Measurements from ENCODE around the gene GPR39. TPM values are rescaled to one million over a fixed set of nuclear protein-coding genes. Genes with fewer than 3 reads are reported as not detected.
A peak's percentile ranks its signal among the peaks of the same experiment; 100 is the strongest.

GPR39 gene
- polyA plus RNA-seq, 2 of the 4 experiments (the other 2 are of a cell fraction), result 11.3 to 11.8 TPM

DNA sequence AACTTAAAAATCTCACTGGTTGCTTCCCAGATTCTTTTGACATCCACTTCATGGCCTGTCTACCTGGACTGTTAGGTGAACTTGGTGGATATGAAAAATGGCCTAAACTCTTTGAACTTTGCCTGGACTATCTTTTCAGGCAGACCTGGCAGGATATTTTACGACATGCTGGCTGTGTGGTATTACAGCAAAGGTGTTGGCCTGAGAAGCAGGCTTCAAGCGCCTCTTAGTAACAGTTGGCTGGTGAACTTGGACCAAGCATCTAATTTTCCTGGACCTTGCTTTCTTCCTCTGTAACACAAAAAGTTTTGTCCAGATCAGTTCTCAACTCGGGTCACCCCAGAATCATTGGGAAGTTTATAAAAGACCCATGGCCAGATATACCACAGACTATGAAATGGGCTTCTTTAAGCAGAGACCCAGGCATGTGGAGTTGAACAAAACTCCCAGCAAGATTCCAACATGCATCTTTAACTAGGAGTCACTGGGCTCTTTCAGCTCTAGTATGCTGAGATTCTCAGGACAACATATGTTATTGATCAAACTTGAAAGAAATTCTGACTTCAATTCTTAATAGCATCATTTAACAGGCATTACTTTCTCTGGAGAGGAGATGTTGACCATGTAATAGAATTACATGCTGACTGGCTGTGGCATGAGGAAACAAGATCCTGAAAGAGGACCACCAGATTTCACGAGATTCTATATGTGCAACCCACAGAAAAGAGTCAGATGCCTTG, 249.0 kb downstream of the GPR39 start (continued):
- TF ChIP-seq RNF2 (IDR thresholded peaks at IDR 0.05; ENCODE audit: borderline replicate concordance, low read depth) (no peak), HOXB13 (CRISPR knock-in tag; IDR thresholded peaks at IDR 0.05; ENCODE audit: low read depth) (no peak)

DNA sequence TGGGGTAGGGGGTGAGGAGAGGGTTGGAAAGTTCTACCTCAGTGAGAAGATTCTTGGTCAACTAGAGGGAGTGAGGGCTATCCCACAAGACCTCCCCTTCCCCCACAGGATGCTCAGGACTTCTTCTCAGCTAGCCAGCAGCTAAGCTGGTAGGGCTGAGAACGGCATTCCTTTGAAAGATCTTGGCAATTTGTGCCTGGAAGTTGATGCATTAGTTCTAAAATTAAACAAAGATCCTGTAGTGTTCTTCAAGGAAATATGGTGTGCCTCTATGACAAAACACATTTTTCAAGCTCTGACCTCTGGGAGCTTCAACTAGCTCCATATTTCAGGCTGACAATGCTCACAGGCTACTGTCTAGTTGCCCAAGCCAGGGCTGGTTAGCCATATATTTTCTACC, 251.1 kb downstream of the GPR39 start:
- POLR2A ChIA-PET, result no interaction called here
- WGBS (ENCODE audit: missing lambda C conversion rate), result 92% methylated on average over 1 of the region's 1 CpG
- DNase-seq (ENCODE audit: low read depth in 1 of 2, low spot score in 1 of 2) (no peak), ATAC-seq (no peak), FAIRE-seq (no peak)
- CTCF ChIA-PET, result interaction anchor here (0.5 to 2.4 kb wide), 3 partner anchors 8 to 21 kb away, joined by 3 to 7 read pairs (median 4); no protein-coding TSS in a partner anchor
- peak overlapping the region; percentile 99; the same call in 2 of the 3 replicates for H3K4me2 ChIP-seq
- H3K27ac ChIP-seq, result no peak overlapping the region
- TF ChIP-seq, protein P1, sequence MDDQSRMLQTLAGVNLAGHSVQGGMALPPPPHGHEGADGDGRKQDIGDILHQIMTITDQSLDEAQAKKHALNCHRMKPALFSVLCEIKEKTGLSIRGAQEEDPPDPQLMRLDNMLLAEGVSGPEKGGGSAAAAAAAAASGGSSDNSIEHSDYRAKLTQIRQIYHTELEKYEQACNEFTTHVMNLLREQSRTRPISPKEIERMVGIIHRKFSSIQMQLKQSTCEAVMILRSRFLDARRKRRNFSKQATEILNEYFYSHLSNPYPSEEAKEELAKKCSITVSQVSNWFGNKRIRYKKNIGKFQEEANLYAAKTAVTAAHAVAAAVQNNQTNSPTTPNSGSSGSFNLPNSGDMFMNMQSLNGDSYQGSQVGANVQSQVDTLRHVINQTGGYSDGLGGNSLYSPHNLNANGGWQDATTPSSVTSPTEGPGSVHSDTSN (IDR thresholded peaks at IDR 0.05), result no peak
- TF ChIP-seq, protein P2, sequence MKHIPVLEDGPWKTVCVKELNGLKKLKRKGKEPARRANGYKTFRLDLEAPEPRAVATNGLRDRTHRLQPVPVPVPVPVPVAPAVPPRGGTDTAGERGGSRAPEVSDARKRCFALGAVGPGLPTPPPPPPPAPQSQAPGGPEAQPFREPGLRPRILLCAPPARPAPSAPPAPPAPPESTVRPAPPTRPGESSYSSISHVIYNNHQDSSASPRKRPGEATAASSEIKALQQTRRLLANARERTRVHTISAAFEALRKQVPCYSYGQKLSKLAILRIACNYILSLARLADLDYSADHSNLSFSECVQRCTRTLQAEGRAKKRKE (CRISPR knock-in tag; IDR thresholded peaks at IDR 0.05; ENCODE audit: low read depth), result no peak
- no peak for TF ChIP-seq GATA3 (IDR thresholded peaks at IDR 0.05; ENCODE audit: borderline replicate concordance)
- no peak for TF ChIP-seq CEBPB (IDR thresholded peaks at IDR 0.05)
- TF ChIP-seq RCOR1 (IDR thresholded peaks at IDR 0.05; ENCODE audit: low read depth, low read length), result no peak
- TF ChIP-seq HEYL (CRISPR knock-in tag; IDR thresholded peaks at IDR 0.05), result no peak
- TF ChIP-seq MAZ (IDR thresholded peaks at IDR 0.05; ENCODE audit: borderline replicate concordance, low read depth, low read length), result no peak
- TF ChIP-seq, protein P3, sequence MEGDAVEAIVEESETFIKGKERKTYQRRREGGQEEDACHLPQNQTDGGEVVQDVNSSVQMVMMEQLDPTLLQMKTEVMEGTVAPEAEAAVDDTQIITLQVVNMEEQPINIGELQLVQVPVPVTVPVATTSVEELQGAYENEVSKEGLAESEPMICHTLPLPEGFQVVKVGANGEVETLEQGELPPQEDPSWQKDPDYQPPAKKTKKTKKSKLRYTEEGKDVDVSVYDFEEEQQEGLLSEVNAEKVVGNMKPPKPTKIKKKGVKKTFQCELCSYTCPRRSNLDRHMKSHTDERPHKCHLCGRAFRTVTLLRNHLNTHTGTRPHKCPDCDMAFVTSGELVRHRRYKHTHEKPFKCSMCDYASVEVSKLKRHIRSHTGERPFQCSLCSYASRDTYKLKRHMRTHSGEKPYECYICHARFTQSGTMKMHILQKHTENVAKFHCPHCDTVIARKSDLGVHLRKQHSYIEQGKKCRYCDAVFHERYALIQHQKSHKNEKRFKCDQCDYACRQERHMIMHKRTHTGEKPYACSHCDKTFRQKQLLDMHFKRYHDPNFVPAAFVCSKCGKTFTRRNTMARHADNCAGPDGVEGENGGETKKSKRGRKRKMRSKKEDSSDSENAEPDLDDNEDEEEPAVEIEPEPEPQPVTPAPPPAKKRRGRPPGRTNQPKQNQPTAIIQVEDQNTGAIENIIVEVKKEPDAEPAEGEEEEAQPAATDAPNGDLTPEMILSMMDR (IDR thresholded peaks at IDR 0.05), result no peak
- TF ChIP-seq PHF8 (IDR thresholded peaks at IDR 0.05; ENCODE audit: borderline replicate concordance, low read depth), result no peak
- TF ChIP-seq EP300 (IDR thresholded peaks at IDR 0.05), result no peak
- TF ChIP-seq BHLHE40 (IDR thresholded peaks at IDR 0.05; ENCODE audit: low read depth, low read length), result no peak
- TF ChIP-seq FOXS1 (CRISPR knock-in tag; IDR thresholded peaks at IDR 0.05), result no peak
- no peak for TF ChIP-seq KDM5A (IDR thresholded peaks at IDR 0.05)
- TF ChIP-seq JUNB (IDR thresholded peaks at IDR 0.05), result no peak
- TF ChIP-seq ESRRA (IDR thresholded peaks at IDR 0.05; ENCODE audit: borderline replicate concordance, low read length), result no peak
- TF ChIP-seq FOSB (CRISPR knock-in tag; IDR thresholded peaks at IDR 0.05), result no peak
- TF ChIP-seq HDAC2 (IDR thresholded peaks at IDR 0.05), result no peak
- TF ChIP-seq EHF (CRISPR knock-in tag; IDR thresholded peaks at IDR 0.05), result no peak
- peaks cover 13% of the 10 kb centered on the region for H3K4me1 ChIP-seq
- no peak overlapping the region for H3K4me3 ChIP-seq
- no peaks in the 10 kb centered on the region for H3K9me3 ChIP-seq

DNA sequence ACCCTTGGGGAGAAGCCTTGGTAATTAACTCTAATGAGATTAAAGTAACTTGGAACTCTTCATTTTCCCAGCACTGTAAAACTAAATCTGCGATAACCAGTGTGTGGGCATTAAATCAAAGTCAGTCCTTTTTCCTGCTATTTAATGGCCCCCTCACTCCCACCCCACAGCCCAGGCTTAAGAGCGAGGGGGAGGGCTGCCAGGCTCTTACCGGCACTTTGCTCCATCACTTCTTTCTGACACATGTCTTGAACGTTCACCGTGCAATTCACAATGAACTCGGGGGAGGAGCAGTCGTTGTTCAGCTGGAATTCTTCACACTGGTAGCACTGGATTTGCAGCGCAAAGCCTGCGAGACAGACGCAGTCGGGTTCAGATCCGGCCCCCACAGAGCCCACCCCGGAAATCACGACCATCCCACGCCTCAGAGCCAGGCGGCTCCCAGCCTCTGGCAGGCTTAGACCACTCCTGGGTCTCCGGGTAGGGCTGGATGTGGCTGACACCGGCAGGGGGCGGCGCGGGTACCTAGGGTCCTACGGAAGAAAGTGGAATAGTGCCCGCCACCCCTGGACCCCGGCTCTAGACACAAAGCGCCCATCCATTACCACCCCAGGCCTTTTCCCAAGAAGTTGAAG, 251.7 kb downstream of the GPR39 start:
- no peaks in the 10 kb centered on the region for H3K9me3 ChIP-seq
- peak overlapping the region in 1 of 2 experiments; percentile 86; a peak in 2 of 6 replicates for H3K27ac ChIP-seq
- FAIRE-seq, result no peak
- ChIA-PET POLR2A (no interaction called here), CTCF (interaction anchor here (0.8 to 2.4 kb wide), 8 partner anchors 8 to 1176 kb away, joined by 3 to 8 read pairs (median 5); no protein-coding TSS in a partner anchor)
- ATAC-seq, result peak in 1 of 2 experiments; percentile 46; a peak in 3 of 6 replicates
- H3K4me2 ChIP-seq, result peak overlapping the region; percentile 99
- 42% methylated on average over 12 of the region's 25 CpGs for WGBS (ENCODE audit: missing lambda C conversion rate)
- TF ChIP-seq, protein P4, sequence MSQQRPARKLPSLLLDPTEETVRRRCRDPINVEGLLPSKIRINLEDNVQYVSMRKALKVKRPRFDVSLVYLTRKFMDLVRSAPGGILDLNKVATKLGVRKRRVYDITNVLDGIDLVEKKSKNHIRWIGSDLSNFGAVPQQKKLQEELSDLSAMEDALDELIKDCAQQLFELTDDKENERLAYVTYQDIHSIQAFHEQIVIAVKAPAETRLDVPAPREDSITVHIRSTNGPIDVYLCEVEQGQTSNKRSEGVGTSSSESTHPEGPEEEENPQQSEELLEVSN (IDR thresholded peaks at IDR 0.05; ENCODE audit: borderline replicate concordance, low read depth), result no peak
- peak; percentile 35; the same call in 2 of the 3 replicates for TF ChIP-seq SMC3 (IDR thresholded peaks at IDR 0.05)
- no peak for TF ChIP-seq HOXB13 (CRISPR knock-in tag; IDR thresholded peaks at IDR 0.05; ENCODE audit: low read depth)
- peak; percentile 6 to 33; a peak in 1 of 5 replicates for TF ChIP-seq RAD21 (conservative IDR thresholded peaks at IDR 0.05 in 1 of 2, IDR thresholded peaks at IDR 0.05 in 1 of 2)
- TF ChIP-seq, protein P3 (IDR thresholded peaks at IDR 0.05), result peak; percentile 20; the same call in 2 of the 3 replicates
- peak overlapping the region; percentile 60 for H3K4me3 ChIP-seq
- H3K4me1 ChIP-seq, result peaks cover 13% of the 10 kb centered on the region
- peak; percentile 16 to 21 for DNase-seq (ENCODE audit: low read depth in 1 of 2, low spot score in 1 of 2)

Data from A549 (cell line).